Posterior cingulate gyrus (tissue), 11 donors: ENCODE results near the gene UFD1.

Experiments
- DNase-seq, 10 donors: peaks; one replicate each; pipeline versions ENCODE4 v3.0.0 to v3.0.0-alpha.2; 2020 to 2021; ENCODE audit warnings: mixed read lengths in 3 of 10
- intact Hi-C: fragments of 100-400 bp; cut with DNase I; formaldehyde crosslinking; loops from one replicate; pipeline ENCODE4 v1.15.1; 2023

UFD1 gene

GRCh38 chr22:19406846-19407245 lies 72.1 kb downstream of the UFD1 start:
- intact Hi-C loops, result no loop called here
- DNase-seq, result no peak

- DNase-seq, result no peak
- intact Hi-C loops, result no loop called here
Observed at GRCh38 chr22:19406281-19406811, 72.6 kb downstream of the UFD1 start.

GRCh38 chr22:19405652-19406051 lies 73.3 kb downstream of the UFD1 start:
- intact Hi-C loops, result no loop called here

GRCh38 chr22:19405133-19405532 lies 73.9 kb downstream of the UFD1 start:
- no peak for DNase-seq
- intact Hi-C loops, result no loop called here

More at GRCh38 chr22:19405652-19406051, 73.3 kb downstream of the UFD1 start:
- peak in 1 of 10 donors; percentile 52 for DNase-seq

- intact Hi-C loops, result no loop called here
- no peak for DNase-seq
Observed at GRCh38 chr22:19404676-19405075, 74.3 kb downstream of the UFD1 start.

GRCh38 chr22:19402642-19403191 lies 76.3 kb downstream of the UFD1 start:
- DNase-seq, result no peak
- intact Hi-C loops, result no loop called here

GRCh38 chr22:19401483-19401882 lies 77.5 kb downstream of the UFD1 start:
- intact Hi-C loops, result no loop called here
- DNase-seq, result no peak

- peak in 1 of 10 donors; percentile 37 for DNase-seq
- intact Hi-C loops, result no loop called here
Observed at GRCh38 chr22:19400881-19401280, 78.1 kb downstream of the UFD1 start.
